GM08714 (cell line): ENCODE data around the gene FHOD3.

Experiments used
- H3K4me3 ChIP-seq: fragments of 200-500 bp; sonication (Bioruptor generic); 2 replicates; pipeline ENCODE4 v1.5.1; 2014; ENCODE audit warnings: mild to moderate bottlenecking, low read length, inconsistent platforms
- ZNF274 ChIP-seq: IDR thresholded peaks from 2 replicates; pipeline ENCODE4 v1.6.1; 2012; ENCODE audit warnings: mild to moderate bottlenecking, low read depth, low read length

The FHOD3 gene

GRCh38 chr18:36386150-36386920 is 88.8 kb downstream of the FHOD3 start:
- TF ChIP-seq ZNF274 = no peak
- no peak overlapping the region for H3K4me3 ChIP-seq

GRCh38 chr18:36387310-36387709 is 89.8 kb downstream of the FHOD3 start:
- TF ChIP-seq ZNF274 = no peak
- no peak overlapping the region for H3K4me3 ChIP-seq

GRCh38 chr18:36388310-36388709 is 90.8 kb downstream of the FHOD3 start:
- no peak for TF ChIP-seq ZNF274
- no peak overlapping the region for H3K4me3 ChIP-seq

- no peak overlapping the region for H3K4me3 ChIP-seq
- no peak for TF ChIP-seq ZNF274
Observed at GRCh38 chr18:36389027-36389426, 91.5 kb downstream of the FHOD3 start.

- no peak overlapping the region for H3K4me3 ChIP-seq
- no peak for TF ChIP-seq ZNF274
Observed at GRCh38 chr18:36389811-36390581, 92.5 kb downstream of the FHOD3 start.

GRCh38 chr18:36391426-36392145 is 94.1 kb downstream of the FHOD3 start:
- no peak for TF ChIP-seq ZNF274
- H3K4me3 ChIP-seq = no peak overlapping the region

- no peak for TF ChIP-seq ZNF274
Observed at GRCh38 chr18:36392164-36392978, 94.9 kb downstream of the FHOD3 start.

GRCh38 chr18:36392979-36393287 is 95.4 kb downstream of the FHOD3 start:
- TF ChIP-seq ZNF274 = no peak
- no peak overlapping the region for H3K4me3 ChIP-seq

More at GRCh38 chr18:36392164-36392978, 94.9 kb downstream of the FHOD3 start:
- H3K4me3 ChIP-seq = no peak overlapping the region

GRCh38 chr18:36394486-36394885 is 97.0 kb downstream of the FHOD3 start:
- no peak overlapping the region for H3K4me3 ChIP-seq
- TF ChIP-seq ZNF274 = no peak

GRCh38 chr18:36396190-36396589 is 98.7 kb downstream of the FHOD3 start:
- no peak for TF ChIP-seq ZNF274

GRCh38 chr18:36397033-36397432 is 99.5 kb downstream of the FHOD3 start:
- no peak overlapping the region for H3K4me3 ChIP-seq
- TF ChIP-seq ZNF274 = no peak

More at GRCh38 chr18:36396190-36396589, 98.7 kb downstream of the FHOD3 start:
- H3K4me3 ChIP-seq = no peak overlapping the region

- no peak overlapping the region for H3K4me3 ChIP-seq
Observed at GRCh38 chr18:36398419-36398818, 100.9 kb downstream of the FHOD3 start.

GRCh38 chr18:36399055-36399454 is 101.5 kb downstream of the FHOD3 start:
- TF ChIP-seq ZNF274 = no peak
- H3K4me3 ChIP-seq = no peak overlapping the region

More at GRCh38 chr18:36398419-36398818, 100.9 kb downstream of the FHOD3 start:
- no peak for TF ChIP-seq ZNF274

- H3K4me3 ChIP-seq = no peak overlapping the region
- TF ChIP-seq ZNF274 = no peak
Observed at GRCh38 chr18:36401462-36401861, 103.9 kb downstream of the FHOD3 start.
